SHP77 (cell line): ENCODE measurements around the gene CACNA2D3.
"Not testable (repeated sequence)": the region's sequence is repeated elsewhere in the genome, so short reads cannot be mapped to it uniquely, and the experiment has no call there.

ENCODE experiments used
- DNase-seq, 2 experiments: peaks; one replicate each; lab custom pipeline; 2025; lab: John Stamatoyannopoulos, UW

Gene CACNA2D3

DNA sequence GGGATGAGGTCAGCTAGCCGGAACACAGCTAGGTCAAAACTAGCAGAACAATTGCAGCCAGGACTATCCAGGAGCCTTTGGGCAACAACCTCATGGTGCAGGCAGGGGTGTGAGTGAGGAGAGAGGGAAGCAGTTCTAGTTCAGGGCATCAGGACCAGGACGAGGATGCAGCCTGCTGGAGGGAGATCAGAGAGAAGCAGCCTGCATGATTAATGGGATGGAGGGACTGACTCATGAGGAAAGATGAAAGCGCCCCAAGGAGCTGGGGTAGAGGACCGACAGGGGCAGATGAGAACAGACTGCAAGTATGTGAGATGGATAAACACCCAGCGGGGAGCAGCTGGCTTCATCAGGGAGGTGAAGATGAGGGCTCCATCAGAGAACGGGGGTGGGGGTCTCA, 843.4 kb downstream of the CACNA2D3 start:
- no peak for DNase-seq

DNA sequence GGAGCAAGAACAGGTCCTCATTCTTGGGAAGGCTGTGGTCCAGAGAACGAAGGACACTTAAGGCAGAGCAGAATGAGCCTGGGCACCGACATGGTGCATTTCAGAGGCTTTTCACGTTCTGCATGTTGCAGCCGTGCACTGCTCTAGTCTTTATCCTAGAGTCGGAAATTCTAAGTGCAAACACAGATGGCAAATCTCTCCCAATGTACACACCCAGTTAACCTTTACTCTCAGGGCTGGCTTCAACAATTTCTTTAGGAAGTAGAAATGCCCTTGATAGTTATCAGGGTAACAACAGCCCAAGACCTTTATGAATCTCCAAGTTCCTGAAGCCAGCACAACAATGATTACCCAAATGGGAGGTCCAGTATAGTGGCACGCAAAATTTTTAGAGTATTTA, 844.6 kb downstream of the CACNA2D3 start:
- no peak for DNase-seq

DNA sequence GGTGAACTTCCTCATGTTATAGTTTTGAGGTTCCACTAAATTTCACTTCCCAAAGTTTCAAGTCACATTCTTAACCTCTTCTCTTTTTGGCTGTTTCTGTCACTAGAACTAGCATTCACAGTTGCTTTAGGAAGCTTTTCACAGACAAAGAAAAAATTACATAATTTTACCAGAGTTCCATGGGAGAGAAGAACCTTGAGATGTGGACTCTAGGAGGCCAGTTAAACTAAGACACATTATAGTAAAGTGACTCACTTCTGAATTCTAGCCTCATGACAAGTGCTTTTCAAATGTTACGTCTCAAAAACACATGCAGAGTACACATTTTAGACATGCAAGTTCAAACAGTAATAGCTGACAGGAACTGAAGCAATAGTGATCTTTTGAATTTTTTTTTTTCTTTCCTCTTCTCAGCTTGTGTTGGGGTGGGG, 845.4 kb downstream of the CACNA2D3 start:
- DNase-seq: no peak

DNA sequence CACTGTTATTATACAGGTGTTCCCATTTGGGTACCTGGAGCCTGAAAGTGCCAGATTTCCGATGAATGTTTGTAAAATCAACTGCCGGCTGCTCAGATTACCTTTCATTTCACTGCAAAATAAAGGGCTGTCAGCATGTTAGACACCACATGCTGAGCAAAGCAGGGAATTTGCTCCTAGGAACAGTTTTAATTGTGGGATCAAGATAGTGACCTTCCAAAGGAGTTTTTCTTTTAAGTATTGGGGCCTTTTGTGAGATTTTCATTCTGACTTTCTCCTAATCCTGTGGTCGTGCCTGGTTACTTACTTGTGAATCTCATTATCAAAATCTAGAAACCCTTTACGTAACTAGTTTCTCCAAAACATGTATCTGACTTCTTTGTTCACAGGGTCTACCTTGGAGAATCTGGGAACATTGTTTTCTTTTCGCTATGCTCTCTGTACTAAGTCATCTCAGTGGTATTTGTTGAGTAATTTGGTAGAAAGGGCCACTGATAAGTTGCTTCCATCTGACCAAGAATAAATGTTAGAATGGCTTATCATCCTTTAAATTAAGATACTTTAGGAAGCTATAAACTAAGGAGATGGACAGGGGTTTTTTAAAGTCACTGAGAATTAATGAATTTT, 846.3 kb downstream of the CACNA2D3 start:
- no peak for DNase-seq

DNA sequence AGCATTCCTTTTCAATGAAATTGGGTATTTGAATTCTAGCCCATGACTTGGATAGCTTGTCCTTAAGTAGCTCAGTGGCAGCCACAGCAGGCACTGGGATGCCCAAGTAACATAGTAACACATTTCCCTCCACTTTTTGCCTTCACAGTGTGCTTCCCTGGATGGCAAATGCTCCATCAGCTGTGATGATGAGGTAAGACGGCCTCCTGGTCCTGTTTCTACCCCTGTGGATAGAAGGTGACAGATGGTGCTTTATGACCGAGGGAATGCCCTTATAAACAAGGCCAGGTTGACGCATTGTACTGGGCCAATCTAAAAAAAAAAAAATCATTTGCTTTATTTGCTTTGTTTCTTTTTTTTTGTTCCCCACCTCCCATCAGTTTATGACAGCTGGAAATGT, 847.3 kb downstream of the CACNA2D3 start:
- no peak for DNase-seq

DNA sequence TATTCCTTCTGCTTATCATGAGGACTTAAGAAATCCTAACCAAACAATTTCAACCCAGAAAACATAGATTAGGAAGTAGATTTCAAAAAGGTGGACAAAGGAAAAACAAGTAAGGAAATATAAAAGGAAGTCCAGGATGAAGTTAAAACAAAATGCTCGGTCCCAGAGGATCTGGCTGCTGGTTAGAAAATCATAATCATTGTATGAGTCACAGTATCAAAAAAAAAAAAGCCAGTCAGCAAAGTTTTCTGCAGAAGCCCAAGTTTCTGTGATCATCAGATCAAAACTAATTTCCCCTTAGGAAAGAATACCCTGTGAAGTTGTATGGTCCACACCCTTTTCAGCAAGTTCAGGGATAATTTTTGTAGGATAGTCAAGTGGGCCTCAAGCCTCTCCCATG, 848.5 kb downstream of the CACNA2D3 start:
- no peak for DNase-seq

DNA sequence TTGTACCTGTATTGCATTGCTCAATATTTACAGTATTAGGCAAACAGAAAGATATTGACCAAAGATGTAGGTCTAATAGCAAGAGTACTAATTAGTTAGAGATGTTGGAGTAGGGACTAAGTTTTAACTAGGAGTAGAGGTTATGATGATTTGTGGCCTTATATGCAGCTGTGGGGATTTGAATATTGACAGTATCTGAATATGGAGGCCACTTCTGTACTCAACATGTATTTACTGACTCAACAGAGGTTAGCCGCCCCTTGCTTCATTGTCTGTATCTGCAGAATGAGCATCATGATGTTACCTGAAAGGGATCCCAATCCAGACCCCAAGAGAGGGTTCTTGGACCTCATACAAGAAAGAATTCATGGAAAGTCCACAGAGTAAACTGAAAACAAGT, 855.1 kb downstream of the CACNA2D3 start:
- no peak for DNase-seq

DNA sequence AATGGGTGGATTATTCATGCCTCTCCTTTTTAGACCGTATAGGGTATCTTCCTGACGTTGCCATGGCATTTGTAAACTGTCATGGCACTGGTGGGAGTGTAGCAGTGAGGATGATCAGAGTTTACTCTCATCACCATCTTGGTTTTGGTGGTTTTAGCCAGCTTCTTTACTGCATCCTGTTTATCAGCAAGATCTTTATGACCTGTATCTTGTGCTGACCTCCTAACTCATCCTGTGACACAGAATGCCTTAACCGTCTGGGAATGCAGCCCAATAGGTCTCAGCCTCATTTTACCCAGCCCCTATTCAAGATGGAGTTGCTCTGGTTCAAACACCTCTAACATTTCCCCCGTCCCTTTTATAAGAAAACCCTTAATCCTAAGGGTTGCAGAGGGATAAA, 855.6 kb downstream of the CACNA2D3 start:
- DNase-seq: not testable (repeated sequence)

DNA sequence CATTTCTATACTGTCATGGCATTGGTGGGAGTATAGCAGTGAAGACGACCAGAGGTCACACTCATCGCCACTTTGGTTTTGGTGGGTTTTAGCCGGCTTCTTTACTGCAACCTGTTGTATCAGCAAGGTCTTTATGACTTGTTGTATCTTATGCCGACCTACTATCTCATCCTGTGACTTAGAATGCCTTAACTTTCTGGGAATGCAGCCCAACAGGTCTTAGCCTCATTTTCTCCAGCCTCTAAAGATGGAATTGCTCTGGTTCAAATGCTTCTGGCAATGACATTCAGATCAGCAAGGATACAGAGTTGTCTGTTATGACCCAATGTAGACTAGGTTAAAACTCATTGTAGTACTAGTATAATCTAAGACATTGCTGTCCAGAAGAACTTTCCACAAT, 860.5 kb downstream of the CACNA2D3 start:
- DNase-seq: no peak

DNA sequence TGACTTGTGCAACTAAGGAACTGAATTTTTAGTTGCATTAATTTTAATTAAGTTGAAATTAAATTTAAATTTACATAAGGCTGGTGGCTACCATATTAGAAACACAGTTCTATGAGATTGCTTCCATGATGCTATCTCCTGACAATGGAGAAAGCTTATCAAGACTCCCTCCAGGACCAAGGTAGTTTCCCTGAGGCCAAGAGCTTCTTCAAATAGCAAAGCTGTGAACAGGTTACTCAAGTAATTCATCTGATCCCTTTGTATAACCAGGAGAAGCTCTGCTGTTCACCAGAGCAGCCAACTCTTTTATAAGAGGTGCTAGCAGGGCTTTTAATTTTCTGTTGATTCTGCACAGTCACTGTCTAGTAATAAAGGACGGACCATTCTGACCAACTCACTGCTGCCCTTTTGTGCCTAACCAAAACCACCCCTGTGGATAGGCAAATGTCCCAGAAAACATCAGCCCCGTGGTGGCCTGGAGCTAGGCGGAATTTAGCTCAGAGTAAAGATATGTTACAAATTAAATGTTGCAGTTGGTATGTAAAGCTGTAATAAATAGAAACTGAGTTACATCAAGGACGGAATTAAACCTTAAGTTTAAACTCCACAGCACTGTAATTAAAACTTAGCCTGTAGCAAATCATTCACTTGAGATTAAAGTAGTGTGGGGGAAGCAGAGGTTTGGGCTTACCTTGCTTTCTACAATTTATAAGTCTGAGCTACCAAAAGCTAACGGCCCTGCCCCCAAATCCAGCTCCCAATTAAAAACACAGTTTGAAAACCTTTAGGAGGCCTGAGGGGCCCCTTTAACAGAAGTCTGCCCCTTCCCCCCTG, 861.1 kb downstream of the CACNA2D3 start:
- no peak for DNase-seq

DNA sequence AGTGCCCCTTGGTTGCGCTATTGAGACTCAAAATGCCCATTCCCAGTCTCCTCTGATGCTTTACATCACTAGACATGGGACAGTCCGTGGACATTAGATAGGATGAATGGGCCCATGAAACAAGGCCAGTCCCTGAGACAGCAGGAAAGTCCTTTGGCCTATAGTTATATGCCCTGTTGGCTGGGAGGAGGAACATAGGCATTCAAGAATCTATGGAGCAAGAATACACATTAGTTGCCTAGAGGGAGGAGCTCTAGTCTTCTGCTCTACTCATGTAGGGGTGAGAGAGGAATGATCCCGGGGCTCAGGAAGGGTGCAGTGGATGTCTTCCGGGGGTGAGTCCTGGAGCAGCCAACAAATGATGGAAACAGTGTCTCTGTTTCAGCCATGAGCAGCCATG, 863.5 kb downstream of the CACNA2D3 start:
- no peak for DNase-seq

DNA sequence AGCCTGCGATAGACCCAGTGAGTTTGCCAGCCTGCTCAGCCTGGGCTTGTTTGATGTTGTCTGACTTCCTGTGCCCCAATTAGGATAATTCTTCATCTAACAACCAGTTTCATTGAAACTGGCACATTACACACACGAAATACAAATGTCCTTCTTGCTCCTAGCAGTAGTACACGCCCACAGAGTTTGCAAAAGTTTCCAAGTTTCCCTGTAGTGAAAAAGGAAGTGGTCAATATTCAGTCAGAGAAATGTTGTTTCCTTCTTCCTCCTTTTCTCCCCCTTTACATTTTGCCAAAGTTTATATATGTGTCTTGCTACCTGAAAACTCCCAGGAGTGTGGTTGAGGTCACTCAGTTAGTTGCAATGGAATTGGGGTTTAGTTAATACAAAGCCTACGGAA, 863.9 kb downstream of the CACNA2D3 start:
- no peak for DNase-seq

DNA sequence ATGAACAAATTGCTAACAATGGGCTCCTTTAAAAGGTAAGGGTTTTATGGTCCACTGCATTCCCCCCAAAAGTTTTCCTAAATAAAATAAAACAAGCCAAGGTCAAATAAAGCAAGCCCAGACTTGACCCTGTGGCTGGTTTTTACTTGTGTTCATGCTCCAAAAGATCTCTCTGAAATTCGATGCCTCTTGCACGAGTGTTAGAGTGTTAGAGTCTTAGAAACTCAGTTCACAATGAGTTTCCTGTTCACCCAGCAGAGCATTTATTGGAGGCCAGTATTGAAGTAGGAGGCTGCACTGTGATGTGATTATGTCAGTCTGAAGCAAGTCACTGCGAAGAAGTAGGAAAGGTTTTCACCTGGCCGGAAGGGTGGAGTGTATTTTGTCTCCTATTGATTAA, 865.4 kb downstream of the CACNA2D3 start:
- DNase-seq: no peak

DNA sequence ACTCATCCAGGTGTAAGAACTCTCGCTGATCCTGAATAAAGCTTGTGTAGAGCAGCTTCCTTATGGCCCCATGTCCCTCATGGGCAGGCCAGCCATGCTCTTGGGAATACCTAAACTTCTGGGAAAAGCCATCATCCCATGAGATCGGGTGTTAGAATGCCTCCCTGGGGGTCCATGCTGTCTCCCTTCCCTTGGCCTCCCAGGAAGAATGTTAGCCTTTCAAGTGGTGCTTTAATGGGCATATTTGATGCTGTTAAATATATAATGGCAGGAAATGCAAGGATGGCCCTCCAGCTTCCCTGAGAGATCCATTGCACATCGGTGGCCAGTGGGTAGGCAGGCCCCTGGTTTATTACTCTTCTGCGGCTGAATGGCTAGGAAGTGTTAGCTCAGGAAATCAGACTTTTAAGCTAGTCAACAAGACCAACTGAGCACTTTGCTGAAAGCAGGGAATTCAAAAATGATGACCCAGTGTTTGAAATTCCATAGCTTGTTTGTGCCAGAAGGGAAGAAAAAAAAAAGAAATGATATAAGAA, 866.0 kb downstream of the CACNA2D3 start:
- no peak for DNase-seq

DNA sequence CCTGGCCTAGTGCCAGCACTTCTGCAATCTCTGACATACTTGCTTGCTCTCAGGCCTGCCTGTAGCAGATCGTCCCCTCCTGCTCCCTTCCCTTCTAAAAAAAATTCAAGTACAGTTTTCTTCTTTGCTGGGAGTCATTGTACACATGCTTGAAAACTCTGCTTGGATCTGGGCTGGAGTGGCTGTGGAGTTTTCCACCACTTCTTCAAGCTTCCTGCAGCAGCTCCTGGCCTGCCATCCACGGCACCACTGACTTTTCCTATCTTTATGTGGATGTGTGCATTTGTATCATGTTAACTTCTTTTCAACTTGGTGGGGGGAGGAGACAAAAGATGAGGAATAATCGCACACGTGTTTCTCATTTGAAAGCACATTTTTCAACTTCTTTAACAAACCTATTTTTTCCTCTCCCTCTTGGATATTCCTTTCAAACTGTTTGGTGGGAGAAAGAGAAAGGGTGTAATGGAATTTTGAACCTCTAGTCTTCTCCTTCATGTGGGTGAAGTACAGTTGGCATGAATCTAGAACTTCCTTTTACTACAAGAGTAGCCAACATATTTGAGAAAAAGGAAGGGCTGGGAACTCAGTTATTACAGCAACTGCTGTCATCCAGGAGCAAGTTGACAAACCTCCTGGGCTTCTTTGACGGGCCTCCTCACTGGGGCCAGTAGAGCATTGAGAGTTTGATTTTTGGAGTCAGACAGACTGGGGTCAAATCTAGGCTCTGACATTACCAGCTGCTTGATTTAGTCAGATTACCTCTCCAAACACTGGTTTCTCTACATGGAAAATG, 866.7 kb downstream of the CACNA2D3 start:
- DNase-seq: no peak

DNA sequence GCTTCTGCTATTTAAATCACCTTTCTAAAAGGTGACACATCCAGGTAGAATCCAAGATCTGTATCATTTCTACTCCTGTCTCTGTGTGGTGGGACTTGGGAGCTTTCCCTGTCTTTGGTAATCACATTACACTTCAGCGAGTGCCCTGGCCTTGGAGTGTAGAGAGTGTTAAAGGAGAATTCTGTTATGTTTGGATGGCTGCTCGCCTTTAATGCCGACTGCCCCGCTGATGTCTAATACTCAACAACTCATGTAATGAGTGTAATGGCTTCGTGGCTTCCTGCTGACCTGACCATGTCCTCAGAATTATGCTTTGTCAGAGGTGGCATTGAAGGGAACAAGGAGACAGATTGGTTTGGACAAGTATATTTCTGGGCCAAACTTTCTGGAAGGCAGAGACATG, 871.8 kb downstream of the CACNA2D3 start:
- no peak for DNase-seq

DNA sequence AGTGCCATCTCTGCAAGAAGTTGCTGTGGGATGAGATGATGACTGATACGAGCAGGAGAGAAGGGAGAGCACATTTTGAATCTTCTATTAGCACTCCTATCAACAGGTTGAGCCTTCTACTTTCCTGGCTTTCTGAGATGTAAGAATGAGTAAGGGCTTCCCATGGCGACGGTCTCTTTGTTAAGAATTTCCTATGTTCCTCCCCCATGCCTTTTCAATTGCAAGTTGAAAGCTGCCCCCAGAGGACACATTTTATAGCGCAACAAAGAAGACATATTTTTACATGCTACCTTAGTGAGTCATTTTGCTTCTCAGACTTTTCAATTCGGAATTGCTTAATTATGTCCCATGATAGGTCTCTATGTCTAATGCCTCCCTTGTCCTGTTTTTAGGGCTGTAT, 876.8 kb downstream of the CACNA2D3 start:
- peak in 1 of 2 experiments; percentile 7 for DNase-seq

DNA sequence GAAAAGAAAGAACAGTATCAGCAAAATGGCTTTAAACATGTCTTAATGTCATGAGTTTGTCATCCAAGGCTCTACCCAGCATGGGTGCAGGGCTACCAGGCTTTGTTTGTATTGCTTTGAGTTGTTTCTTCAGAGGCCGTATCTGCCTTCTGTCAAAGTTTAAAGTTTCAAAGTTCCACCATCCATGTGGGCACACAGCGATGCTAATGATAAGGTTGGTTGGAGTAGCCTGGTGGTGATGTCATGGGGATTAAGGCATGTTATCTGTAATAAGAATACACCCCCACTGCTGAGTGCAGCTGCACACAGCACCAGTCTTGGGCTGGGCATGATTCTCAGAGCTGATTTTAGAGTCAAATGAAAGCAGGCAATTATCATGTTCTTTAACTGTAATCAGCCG, 877.5 kb downstream of the CACNA2D3 start:
- no peak for DNase-seq

DNA sequence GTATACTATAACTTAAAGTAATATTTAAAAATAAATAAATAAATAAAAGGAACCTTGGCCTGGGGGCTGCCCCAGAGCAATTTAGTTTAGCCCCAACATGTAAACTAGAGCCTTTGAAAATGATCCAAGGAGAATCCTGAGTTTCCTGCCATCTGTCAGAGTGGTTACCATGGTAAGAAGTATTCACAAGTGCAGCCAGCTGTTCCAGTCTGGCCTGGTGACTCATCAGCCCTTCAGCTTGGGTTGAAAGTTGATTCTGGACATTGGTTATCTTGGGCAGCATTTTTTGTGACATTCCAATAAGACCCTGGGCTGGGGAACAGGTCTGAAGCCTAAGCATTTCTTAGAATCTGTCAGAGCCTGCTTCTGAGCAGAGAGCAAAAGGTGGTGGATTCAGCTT, 878.2 kb downstream of the CACNA2D3 start:
- DNase-seq: peak; percentile 61 to 62

DNA sequence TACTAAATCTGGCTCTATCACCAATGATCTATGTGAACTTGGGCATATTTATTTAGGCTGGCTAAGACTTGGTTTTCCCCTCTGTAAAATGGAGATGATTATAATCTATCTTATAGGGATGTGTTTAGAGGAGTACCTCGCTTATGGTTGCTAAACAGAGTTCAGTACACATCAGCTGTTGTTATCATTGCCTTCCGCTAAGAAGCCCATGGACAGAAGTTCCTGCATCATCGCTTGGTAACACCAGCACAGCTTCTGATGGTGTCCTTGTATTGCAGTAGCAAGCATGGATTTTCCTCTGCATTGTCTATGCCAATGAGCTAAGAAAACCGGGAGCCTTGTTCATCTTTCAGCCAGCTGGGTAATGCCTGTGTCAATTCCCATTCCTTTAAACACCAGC, 878.6 kb downstream of the CACNA2D3 start:
- DNase-seq: no peak

DNA sequence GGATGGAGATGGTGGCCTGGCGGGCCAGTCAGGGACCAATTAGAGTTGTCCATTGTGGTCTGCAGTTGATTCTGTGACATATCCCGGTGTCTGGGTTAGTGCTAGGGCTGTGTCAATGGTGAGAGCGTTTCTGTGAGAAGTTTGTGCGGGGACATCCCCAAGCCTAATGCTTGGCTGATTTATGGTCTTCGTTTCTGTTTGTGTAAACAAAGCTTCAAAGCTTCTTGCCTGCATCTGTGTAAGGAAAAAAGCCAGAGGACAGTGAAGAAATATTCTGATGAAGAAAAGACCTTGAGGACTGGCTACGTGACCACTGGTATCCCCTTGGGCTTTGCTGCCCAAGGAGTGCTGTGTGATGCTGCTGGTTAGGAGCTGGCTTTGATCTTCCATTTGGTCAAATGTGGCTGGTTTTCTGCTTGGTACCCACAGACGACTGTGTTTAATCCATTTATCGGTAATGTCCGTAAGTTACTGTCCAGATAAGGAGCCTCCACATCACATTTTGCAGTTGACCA, 880.1 kb downstream of the CACNA2D3 start:
- DNase-seq: no peak

DNA sequence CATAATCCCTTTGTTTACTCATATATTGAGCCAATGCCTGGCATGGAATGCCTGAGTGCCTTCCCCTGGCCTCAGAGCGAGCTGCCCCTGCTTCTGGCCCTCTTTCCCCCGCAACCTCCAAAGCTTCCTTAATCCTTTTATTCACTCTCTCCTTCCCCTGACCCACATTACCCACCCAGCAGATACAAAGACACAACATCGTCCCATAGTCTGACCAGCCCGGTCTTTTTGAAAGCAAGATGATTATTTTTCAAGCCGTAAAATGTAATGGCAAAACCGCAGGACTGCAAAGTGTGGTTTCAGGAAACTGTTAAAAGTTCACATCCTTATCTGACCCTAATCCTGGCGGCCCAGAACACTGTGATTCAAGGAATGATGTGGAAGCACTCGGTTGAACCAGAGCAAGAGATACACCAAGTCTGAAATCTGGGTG, 883.9 kb downstream of the CACNA2D3 start:
- no peak for DNase-seq
